HuH-7 (cell line): Measurements from ENCODE around the gene CMTM4.
A peak's percentile ranks its signal among the peaks of the same experiment; 100 is the strongest.
"Not testable (repeated sequence)": the region's sequence is repeated elsewhere in the genome, so short reads cannot be mapped to it uniquely, and the experiment has no call there.

ENCODE experiments used
- DNase-seq: peaks from one replicate; pipeline ENCODE4 v3.0.0; 2011; ENCODE audit warnings: low spot score

The CMTM4 gene

DNA sequence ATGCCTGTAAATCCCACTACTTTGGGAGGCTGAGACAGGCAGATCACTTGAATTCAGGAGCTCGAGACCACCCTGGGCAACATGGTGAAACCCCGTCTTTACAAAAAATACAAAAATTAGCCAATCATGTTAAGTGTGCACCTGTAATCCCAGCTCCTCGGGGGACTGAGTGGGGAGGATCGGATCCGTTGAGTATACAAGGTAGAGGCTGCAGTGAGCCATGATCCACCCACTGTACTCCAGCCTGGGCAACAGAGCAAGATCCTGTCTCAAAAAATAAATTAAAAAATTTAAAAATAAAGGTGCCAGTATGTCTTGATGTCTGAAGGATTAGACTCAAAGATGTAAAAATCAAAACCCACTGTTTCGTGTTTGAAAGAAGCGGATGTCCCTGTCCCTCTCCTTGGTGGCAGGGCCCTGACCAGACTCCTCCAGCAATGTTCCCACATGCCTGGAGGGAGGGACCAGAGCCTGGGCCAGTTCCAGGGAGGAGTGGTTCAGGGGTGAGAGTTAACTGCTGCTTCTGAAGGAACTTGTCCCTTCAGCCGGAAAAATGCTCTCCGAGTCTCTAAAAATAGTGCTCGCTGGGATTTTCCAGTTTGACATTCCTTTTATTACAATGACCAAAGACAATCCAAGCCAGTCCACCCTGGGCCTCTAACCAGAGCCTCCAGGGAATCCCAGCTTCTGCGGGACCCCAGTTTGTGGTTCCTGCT lies 9.4 kb upstream of the CMTM4 start:
- no peak for DNase-seq

DNA sequence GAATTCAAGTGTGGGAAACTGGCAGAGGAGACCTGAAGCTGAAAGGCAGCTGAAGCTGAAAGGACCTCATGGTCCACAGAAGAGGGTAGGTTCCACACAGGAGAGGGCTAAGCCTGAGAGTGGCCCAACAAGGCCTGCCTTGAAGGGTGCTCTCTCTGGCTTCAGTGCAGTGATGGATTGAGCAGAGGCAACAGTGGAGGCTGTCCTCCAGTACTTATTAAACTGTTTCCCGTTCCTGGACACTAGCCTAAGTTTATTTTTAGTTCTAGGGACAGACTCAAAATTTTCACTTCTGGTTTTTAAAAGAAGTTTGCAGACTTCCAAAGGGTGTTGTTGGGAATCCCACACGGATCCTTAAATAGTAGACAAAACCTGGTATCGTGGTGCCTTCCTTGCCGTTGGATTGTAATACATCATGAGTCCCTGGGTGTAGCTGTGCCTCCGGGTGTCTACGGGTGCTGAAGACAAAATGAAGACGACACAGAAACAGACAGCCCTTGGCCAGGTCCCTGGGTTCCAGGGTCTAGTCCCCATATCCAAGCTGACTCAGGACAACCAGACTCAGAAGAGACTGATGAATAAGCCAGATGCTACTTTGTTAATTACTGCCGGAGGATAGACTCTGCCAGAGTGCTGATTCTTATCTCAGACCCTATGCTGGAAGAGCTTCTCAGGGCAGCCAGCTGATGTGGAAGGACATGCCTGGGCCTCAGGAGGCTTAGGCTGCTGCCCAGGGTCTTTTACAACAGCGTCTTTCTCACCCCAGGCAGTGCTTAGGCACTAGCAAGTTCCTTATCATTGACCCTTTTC lies 7.1 kb upstream of the CMTM4 start:
- no peak for DNase-seq

DNA sequence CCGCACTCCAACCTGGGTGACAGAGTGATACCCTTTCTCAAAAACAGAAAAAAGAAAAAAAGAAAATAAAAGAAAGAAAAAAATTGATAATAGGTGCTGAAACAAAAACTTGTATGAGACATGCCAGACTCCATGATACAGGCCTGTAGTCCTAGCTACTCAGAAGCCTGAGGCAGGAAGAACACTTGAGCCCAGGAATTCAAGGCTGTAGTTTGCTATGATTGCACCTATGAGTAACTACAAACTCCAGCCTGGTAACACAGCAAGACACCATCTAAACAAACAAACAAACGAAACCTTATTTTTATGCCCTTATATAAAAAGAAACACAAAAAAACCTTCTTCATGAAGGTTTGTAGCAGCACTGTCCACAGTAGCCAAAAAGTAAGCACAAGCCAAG lies 5.0 kb upstream of the CMTM4 start:
- DNase-seq = no peak

DNA sequence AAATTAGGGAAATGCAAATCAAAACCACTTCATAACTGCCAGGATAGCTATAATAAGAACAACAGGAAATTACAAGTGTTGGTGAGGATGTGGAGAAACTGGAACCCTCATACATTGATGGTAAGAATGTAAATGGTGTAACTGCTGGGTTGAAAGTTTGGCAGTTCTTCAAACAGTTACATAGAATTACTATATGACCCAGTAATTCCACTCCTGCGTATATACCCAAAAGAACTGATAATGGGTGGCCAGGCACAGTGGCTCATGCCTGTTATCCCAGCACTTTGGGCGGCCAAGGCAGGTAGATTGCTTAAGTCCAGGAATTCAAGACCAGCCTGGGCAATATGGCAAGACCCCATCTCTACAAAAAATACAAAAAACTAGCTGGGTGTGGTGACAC lies 4.5 kb upstream of the CMTM4 start:
- DNase-seq = no peak

DNA sequence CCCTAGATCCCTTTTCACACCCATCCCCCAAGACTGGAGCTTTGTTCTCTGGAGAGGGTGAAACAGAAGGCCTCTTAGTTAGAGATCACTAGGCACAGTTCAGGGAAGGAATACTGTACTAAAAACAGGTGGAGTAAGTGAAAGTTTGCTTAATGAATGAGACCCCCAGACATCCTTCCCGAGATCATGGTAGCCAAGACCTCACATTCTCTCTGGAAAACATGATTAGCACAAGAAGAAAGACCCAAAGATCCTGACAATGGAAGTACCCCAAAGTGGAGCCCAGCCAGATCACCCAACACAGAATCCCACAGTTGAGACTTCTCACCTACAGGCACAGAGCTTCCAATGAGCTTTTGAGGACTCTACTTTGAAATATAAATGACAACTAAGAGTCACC lies 3.4 kb upstream of the CMTM4 start:
- no peak for DNase-seq

DNA sequence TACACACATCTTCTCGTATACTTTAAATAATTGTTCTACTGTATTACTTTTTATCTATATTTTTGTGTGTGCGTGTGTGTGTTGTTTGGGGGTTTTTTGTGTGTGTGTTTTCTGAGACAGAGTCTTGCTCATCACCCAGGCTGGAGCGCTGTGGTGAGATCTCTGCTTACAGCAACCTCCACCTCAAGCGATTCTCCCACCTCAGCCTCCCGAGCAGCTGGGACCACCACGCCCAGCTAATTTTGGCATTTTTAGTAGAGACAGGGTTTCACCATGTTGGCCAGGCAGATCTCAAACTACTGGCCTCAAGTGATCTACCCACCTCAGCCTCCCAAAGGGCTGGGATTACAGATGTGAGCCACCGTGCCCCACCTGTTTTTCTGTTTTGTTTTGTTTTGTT lies 1.5 kb upstream of the CMTM4 start:
- DNase-seq = no peak

DNA sequence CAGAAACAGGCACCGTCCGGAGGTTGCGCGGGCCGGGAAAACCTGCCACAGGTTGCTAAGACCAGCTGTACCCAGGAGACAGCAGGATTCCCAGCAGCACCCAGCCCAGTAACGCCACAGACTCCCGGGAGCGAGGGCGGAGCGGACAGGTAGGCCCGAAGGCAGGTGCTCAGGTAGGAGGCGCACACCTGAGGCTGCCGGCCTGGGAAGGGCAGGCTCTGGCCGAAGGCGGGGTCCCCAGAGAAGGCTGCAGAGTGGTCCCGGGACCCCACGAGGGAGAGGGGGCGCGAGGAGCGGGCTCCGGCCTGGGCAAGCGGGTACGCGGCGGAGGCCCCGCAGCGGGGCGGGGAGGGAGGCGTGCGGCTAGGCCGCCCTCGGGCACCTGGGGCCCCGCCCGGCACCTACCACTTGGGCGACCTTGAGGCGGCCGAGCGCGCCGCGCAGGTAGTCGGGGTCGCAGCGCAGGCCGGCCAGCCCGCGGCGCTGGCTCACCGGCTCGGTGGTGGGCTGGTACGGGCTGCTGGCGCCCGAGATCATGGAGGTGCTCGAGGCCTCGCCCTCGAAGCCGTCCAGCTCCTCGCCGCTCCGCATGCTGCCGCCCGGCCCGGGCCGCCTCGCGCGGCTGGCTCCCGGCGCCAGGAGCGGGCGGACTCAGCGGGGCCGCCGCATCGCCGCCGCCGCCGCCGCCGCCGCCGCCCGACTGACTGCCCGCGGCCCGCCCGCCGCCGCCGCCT lies 441 bp downstream of the CMTM4 start:
- peak; percentile 39 for DNase-seq

DNA sequence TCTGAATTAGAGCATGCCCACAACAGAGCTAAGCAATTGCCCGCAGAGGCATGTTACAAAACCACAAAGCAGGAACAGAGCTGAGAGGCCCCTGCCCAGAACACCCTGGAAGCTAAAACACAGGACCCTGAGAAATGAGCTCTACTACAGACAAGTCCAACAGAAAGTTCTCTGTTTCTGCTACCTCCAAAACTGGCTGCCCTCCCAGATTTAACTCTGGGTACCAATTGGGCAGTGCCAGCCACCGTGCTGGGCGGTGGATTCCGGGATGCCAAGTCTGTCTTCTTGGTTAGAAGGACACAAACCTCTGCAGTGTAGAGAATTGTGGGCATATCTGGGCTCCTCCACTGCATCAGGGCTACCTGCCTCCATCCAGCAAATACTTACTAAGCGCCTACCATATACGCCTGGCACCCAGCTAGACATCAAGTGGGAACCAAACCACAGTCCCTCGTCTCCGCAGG lies 1.0 kb downstream of the CMTM4 start:
- no peak for DNase-seq

DNA sequence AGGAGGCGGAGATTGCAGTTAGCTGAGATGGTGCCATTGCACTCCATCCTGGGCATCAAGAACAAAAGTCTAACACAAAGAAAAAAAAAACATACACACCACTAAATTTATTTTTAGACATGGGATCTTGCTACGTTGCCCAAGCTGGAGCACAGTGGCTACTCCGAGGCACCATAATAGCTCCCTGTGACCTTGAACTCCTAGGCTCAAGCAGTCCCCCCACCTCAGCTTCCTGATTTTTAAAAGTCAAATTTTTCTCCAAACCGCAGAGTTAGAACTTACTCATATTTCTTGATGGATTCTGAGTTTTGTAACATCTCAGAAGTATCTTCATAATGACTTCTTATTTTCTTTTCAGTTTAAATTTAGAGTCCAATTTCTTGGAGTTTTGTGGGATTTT lies 3.4 kb downstream of the CMTM4 start:
- no peak for DNase-seq

DNA sequence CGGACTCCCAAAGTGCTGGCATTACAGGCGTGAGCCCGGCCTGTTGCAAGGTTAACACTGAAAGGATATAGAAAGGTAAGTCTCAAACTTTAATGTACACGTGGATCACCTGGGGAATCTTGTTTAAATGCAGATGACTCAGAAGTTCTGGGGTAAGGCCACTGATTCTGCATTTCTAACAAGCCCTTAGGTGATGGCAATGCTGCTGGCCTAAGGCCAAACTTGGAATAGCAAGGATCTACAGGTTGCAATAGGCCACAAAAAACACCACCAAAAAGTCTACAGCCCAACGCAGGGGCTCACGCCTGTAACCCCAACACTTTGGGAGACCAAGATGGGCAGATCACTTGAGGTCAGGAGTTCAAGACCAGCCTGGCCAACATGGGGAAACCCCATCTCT lies 4.2 kb downstream of the CMTM4 start:
- no peak for DNase-seq

DNA sequence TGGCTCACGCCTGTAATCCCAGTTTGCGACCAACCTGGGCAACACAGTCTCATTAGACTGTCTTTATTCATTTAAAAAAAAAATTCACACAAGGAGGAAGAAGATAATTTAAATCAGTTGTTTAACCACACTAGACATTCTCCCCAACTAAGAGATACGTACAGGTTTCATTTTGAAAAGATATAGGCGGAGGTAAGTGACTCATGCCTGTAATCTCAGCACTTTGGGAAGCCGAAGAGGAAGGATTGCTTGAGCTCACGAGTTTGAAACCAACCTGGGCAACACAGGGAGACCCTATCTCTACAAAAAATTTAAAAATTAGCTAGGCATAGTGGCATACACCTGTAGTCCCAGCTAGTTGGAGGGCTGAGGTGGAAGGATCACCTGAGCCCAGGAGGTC lies 5.3 kb downstream of the CMTM4 start:
- DNase-seq = no peak

DNA sequence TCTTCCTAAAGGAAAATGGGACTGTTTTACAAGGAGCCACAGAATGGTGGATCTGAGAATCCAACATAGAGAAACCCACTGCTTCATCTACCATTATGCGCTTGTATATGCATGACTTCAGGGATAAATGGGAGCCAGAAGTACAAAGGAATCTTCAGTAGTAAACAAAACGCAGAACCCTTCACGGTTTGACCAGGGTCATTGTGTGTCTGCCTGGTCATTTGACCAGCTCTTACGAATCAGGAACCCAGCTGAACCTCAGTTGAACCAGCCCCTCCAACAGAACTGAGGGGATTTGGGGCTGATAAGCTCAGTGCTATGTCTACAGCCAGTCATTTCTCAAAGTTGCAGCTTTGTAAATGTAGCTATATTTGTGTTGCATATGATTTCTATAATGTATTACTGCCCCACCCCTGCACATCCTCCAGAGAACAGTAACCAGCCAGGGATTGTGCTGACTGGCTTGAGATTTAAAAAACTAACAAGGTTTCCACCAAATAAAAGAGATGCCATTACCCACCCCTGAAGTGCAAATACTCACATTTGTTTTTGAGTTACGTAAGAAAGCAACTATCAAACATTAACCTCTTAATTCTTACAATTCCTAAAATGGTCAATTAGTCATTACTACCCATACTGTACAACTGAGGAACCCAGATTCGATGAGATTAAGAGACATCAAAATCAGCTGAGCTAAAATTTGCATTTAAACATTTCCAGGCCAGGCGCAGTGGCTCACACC lies 6.3 kb downstream of the CMTM4 start:
- DNase-seq = no peak

DNA sequence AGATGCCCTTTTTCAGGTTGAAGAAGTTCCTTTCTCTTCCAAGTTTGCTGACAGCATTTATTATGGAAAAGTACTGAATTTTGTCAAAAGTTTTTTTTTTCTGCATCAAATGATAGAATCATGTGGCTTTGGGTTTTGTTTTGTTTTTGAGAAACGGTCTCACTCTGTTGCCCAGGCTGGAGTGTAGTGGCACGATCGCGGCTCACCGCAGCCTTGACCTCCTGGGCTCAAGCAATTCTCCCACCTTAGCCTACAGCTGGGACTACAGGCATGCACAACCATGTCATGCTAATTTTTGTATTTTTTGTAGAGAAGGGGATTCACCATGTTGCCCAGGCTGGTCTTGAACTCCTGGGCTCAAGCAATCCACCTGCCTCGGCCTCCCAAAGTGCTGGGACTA lies 7.3 kb downstream of the CMTM4 start:
- DNase-seq = no peak

DNA sequence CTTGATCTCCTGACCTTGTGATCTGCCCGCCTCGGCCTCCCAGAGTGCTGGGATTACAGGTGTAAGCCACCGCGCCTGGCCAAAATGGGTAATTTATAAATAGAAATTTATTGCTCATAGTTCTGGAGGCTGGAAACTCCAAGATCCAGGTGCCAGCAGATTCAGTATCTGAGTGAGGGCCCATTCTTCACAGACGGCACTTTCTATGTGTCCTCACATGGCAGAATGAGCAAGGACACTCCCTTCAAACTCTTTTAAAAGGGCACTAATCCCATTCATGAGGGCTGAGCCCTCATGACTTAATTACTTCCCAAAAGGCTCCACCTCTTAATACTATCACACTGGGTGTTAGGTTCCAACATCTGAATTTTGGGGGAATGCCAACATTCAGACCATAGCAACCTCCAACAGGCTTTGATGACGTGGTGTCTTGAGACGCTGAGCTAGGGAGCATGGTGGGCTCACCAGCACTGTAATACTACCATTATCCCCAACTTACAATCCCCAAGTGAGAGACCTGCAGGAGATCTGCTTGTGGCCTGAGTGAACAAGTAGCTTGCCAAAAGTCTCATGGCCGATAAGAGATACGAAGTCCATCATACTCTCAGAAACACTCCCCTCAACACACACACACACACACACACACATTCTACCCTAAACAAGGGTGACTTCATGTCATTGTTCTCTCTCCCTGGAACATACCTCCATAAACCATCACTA lies 8.5 kb downstream of the CMTM4 start:
- no peak for DNase-seq

DNA sequence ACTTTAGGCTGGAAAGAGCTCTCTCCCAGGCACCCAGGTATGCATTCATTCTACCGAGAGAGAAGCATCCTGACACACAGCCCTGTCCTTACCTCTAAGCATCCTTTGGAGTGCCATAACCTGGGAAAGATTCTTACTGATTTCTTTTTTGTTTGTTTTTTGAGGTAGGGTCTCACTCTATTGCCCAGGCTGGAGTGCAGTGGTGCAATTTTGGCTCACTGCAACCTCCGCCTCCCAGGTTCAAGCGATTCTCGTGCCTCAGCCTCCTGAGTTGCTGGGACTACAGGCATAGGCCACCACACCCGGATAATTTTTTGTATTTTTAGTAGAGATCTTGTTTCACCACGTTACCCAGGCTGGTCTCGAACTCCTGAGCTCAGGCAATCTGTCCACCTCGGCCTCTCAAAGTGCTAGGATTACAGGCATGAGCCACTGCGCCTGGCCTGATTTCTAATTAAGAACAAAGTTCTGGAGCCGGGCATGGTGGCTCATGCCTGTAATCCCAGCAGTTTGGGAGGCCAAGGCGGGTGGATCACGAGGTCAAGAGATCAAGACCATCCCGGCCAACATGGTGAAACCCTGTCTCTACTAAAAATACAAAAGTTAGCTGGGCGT lies 10.9 kb downstream of the CMTM4 start:
- DNase-seq = not testable (repeated sequence)

DNA sequence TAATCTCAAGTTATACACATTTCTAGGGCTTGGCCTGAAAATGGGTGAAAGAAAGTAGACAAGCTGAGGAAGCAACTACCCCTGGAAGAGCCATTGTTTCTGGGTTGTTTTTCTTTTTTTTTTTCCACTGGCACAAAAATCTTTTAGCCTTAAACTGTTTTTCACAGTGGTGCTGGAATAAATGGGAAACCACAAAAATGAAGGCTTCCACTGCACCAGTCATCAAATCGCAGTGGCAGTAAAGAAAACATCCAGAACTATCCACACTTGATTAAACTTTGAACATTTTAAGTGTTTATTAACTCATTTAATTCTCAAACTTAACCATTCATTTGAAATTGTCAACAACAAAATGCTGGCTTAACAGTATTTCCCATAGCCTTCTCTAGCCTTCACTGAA lies 14.3 kb downstream of the CMTM4 start:
- no peak for DNase-seq

DNA sequence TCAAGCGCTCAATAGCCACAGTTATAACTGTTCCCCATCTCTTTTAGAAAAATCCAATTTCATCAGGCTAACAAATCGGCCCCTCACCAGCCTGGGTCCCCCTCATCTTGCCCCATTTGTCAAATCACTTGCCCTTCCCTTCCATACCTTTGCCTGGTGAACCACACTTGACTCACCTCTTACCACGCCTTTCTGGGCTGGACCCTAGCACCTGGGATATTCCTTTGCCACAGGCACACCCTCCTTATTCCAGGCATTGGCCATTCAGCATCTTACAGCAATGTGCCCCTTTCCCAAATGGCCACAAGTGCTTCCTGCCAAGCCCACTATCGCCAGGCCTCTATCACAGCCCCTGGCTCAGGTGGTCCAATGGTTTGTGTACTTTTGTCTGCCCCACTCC lies 14.9 kb downstream of the CMTM4 start:
- no peak for DNase-seq

DNA sequence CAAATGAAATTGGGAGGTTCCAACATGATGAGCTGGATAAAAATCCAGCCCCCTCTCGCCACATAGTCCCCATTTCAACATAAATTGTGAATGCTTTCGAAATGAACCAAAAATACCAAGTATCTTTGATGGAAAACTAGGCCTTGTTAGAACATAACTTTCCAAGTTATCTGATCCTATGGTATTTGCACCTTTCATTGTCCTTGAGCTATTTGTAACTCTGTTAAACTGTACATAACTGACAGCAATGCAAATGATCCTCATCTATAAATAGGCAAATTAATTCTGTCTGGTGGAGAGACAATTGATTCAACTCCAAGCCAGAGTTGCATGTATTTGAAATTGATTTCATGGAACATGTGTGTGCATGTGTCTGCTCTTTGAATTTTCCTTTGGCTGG lies 18.2 kb downstream of the CMTM4 start:
- no peak for DNase-seq

DNA sequence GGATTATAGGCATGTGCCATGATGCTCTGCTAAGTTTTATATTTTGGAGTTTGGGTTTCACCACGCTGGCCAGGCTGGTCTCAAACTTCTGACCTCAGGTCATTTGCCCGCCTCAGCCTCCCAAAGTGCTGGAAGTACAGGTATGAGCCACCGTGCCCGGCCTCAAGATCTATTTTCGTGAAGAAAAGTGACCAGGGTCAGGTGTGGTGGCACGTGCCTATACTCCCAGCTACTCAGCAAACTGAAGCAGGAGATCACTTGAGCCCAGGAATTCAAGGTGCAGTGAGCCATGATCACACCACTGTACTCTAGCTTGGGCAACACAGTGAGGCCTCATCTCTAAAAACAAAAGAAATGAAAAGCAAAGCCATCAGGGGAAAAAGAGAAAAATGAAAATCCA lies 18.7 kb downstream of the CMTM4 start:
- DNase-seq = no peak

DNA sequence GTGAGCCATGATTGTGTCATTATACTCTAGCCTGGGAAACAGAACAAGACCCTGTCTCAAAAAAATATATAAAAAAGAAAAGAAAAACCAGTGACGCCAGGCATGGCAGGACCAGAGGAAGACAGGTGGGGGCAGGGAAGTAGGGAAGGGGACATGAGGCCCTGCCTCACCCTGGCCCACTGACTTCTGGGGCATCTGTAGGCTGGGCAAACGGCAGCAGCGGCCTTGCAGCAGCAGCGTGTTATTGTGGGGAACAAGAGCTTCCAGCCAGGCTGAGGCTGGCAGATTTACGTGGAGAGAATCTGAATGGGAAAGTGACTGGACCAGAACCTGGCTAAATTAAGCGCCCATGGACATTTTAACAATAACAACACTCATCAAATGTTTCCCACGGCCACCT lies 19.4 kb downstream of the CMTM4 start:
- no peak for DNase-seq

DNA sequence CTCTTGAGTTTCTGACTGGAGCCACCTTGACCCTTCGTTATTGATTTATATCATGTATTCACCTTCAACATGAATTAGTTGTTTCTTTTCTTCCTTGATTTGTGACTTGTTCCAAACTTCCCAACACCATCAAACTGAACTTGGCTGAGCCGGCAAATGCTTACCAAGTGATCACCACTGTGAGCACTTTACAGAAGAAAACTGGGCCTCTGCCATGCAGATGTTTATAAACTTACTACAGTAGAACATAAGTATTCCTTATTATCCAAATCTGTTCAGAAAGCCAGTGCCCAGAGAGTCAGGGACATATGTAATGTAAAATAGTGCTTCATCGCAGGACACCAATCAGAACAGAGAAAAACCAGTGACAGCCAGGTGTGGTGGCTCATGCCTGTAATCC lies 19.9 kb downstream of the CMTM4 start:
- DNase-seq = no peak
